Measurements from ENCODE around the gene CEP68. TPM values are rescaled to one million over a fixed set of nuclear protein-coding genes. Genes with fewer than 3 reads are reported as not detected.

Gene CEP68
- total RNA-seq, 4 donors from 2014 or later, result 17.5 to 53.4 (median 27.6) TPM

- no peak for DNase-seq (ENCODE audit: low spot score in 2 of 2)
- no peaks in the 10 kb centered on the region for H3K27me3 ChIP-seq
- H3K4me3 ChIP-seq, result no peak overlapping the region
- no peaks in the 10 kb centered on the region for H3K4me1 ChIP-seq
- H3K36me3 ChIP-seq, result no peaks in the 10 kb centered on the region
- H3K27ac ChIP-seq, result no peak overlapping the region
- no peaks in the 10 kb centered on the region for H3K9me3 ChIP-seq
- no peak for TF ChIP-seq CTCF (IDR thresholded peaks at IDR 0.05)
- no peak for TF ChIP-seq POLR2AphosphoS5 (IDR thresholded peaks at IDR 0.05)
- TF ChIP-seq EP300 (IDR thresholded peaks at IDR 0.05), result no peak
- no peak for TF ChIP-seq POLR2A (IDR thresholded peaks at IDR 0.05)
- 88% methylated on average over 7 of the region's 7 CpGs for WGBS
These were observed 77.9 kb downstream of the CEP68 start for GRCh38 chr2:65134158-65134557.

GRCh38 chr2:65136253-65136652, 80.0 kb downstream of the CEP68 start:
- Histone ChIP-seq H3K4me3 (no peak overlapping the region), H3K27ac (no peak overlapping the region), H3K36me3 (no peaks in the 10 kb centered on the region), H3K9me3 (no peaks in the 10 kb centered on the region), H3K27me3 (no peaks in the 10 kb centered on the region), H3K4me1 (no peaks in the 10 kb centered on the region)
- no peak for DNase-seq (ENCODE audit: low spot score in 2 of 2)
- WGBS, result 88% methylated on average over 1 of the region's 1 CpG
- TF ChIP-seq EP300 (IDR thresholded peaks at IDR 0.05) (no peak), CTCF (IDR thresholded peaks at IDR 0.05) (no peak), POLR2AphosphoS5 (IDR thresholded peaks at IDR 0.05) (no peak), POLR2A (IDR thresholded peaks at IDR 0.05) (no peak)

Other genes starting within 250 kb of the CEP68 start
- 10 to 100 TPM; 12.9 to 39.5 (median 29.0) TPM for gene SLC1A4, start 67.0 kb upstream of the CEP68 start, total RNA-seq
- gene RAB1A, start 73.7 kb downstream of the CEP68 start, total RNA-seq, result 10 to 100 TPM; 66.3 to 76.0 (median 68.3) TPM
- 10 to 100 TPM; 41.5 to 56.9 (median 49.8) TPM for gene ACTR2, start 171.4 kb downstream of the CEP68 start, total RNA-seq